Suprapubic skin (tissue), 2 donors: ENCODE measurements around the gene TECPR2.

Experiments
- EP300 ChIP-seq: sonication (generic); formaldehyde crosslinking; IDR thresholded peaks from one replicate; pipeline ENCODE4 v1.6.1; 2017; ENCODE audit warnings: antibody characterized with exemption
- POLR2A ChIP-seq, 2 donors: fragments of 450-650 bp; IDR thresholded peaks; one replicate each; pipeline ENCODE4 v1.6.1; 2017; ENCODE audit warnings: antibody characterized with exemption in 2 of 2, mild to moderate bottlenecking in 2 of 2, moderate library complexity in 2 of 2

DNA sequence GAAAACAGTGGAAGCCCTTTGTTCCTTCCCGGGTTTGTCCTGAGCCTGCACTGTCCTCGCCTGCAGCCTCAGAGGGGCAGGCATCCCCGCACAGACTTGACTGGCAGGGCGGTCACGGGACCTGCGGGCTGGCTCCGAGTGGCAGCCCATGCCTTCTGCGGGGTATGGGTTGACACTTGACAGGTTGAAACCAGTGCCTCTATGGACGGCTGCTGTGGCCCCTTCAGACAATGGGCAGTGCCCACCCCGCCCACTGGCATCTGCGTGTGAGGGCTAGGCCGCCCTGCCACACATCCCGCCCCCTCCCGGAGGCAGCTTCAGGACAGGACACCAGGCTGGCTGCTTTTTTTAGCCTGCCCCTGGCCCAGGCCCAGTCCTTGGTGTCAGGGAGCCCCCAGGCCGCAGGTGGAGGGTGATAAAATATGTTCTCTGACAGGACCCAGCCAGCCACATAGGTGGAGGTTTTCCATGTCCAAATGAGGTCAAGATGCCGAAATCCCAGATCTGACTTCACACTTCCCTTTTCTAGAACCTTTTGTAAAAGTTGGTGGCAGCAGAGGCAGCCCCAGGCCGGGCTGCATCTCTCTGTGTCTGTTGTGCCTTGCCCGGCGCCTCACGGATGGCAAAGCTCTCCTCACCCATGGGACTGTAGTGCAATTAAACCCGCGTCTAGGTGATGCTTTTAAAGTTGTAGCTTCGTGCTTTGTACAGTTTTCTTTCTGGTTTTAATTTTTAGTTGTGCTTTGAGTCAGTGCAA is 136.8 kb downstream of the TECPR2 start:
- TF ChIP-seq EP300 (no peak), POLR2A (IDR thresholded peaks at IDR 0.05) (no peak)
